ENCODE results near the gene DVL2.

The DVL2 gene

DNA sequence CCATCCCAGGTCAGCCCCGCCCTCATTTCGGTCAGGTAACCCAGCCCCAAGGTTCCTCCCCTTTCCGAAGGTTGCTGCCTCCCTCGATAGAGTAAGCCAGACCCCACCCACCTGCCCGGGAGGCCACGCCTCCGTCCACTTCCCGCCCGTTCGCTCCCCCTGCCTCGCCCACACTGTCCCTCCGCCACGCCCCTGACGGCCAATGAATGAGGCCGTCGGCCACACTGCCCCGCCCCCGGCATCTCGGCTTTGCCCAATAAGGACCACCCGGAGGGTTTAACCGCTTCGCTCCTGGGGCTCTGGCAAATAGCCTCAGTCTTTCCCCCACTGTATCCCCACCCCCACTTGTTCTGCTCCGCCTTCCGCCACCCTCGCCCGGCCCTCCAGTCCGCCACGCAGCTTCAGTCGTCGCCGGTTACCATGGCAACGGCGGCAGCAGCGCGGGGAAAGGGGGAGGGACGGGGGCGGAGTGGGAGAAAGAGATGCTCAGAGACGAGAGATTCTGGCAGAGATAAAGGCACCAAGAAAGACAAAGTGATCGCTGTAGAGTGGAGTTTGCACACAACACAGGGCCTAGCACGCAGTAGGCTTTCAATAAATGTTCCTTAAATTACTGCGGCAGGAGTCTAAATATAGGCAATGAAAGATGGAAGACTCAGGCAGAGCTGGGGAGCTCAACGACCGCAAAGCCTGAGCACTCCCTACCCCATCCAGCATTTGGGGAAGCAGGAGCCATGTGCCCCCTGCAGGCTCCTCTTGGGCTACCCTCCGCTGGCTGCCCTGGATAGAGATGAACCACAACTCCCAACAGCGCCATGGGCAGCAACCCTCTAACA, 19.8 kb downstream of the DVL2 start:
- peak; percentile 87 for ATAC-seq
- TF ChIP-seq PPARA (CRISPR knock-in tag; IDR thresholded peaks at IDR 0.05; ENCODE audit: borderline replicate concordance): no peak
- TF ChIP-seq ESRRG (CRISPR knock-in tag; IDR thresholded peaks at IDR 0.05): no peak
- TF ChIP-seq, protein P1, sequence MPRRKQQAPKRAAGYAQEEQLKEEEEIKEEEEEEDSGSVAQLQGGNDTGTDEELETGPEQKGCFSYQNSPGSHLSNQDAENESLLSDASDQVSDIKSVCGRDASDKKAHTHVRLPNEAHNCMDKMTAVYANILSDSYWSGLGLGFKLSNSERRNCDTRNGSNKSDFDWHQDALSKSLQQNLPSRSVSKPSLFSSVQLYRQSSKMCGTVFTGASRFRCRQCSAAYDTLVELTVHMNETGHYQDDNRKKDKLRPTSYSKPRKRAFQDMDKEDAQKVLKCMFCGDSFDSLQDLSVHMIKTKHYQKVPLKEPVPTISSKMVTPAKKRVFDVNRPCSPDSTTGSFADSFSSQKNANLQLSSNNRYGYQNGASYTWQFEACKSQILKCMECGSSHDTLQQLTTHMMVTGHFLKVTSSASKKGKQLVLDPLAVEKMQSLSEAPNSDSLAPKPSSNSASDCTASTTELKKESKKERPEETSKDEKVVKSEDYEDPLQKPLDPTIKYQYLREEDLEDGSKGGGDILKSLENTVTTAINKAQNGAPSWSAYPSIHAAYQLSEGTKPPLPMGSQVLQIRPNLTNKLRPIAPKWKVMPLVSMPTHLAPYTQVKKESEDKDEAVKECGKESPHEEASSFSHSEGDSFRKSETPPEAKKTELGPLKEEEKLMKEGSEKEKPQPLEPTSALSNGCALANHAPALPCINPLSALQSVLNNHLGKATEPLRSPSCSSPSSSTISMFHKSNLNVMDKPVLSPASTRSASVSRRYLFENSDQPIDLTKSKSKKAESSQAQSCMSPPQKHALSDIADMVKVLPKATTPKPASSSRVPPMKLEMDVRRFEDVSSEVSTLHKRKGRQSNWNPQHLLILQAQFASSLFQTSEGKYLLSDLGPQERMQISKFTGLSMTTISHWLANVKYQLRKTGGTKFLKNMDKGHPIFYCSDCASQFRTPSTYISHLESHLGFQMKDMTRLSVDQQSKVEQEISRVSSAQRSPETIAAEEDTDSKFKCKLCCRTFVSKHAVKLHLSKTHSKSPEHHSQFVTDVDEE (CRISPR knock-in tag; IDR thresholded peaks at IDR 0.05): no peak
- TF ChIP-seq, protein P2, sequence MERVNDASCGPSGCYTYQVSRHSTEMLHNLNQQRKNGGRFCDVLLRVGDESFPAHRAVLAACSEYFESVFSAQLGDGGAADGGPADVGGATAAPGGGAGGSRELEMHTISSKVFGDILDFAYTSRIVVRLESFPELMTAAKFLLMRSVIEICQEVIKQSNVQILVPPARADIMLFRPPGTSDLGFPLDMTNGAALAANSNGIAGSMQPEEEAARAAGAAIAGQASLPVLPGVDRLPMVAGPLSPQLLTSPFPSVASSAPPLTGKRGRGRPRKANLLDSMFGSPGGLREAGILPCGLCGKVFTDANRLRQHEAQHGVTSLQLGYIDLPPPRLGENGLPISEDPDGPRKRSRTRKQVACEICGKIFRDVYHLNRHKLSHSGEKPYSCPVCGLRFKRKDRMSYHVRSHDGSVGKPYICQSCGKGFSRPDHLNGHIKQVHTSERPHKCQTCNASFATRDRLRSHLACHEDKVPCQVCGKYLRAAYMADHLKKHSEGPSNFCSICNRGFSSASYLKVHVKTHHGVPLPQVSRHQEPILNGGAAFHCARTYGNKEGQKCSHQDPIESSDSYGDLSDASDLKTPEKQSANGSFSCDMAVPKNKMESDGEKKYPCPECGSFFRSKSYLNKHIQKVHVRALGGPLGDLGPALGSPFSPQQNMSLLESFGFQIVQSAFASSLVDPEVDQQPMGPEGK (CRISPR knock-in tag; IDR thresholded peaks at IDR 0.05; ENCODE audit: borderline replicate concordance): no peak
- TF ChIP-seq ZFP3 (CRISPR knock-in tag; IDR thresholded peaks at IDR 0.05): no peak
- no peak for TF ChIP-seq ZFP30 (CRISPR knock-in tag; IDR thresholded peaks at IDR 0.05)
- no peak for TF ChIP-seq ZNF70 (CRISPR knock-in tag; IDR thresholded peaks at IDR 0.05)
- TF ChIP-seq, protein P3, sequence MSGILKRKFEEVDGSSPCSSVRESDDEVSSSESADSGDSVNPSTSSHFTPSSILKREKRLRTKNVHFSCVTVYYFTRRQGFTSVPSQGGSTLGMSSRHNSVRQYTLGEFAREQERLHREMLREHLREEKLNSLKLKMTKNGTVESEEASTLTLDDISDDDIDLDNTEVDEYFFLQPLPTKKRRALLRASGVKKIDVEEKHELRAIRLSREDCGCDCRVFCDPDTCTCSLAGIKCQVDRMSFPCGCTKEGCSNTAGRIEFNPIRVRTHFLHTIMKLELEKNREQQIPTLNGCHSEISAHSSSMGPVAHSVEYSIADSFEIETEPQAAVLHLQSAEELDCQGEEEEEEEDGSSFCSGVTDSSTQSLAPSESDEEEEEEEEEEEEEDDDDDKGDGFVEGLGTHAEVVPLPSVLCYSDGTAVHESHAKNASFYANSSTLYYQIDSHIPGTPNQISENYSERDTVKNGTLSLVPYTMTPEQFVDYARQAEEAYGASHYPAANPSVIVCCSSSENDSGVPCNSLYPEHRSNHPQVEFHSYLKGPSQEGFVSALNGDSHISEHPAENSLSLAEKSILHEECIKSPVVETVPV (CRISPR knock-in tag; IDR thresholded peaks at IDR 0.05): no peak
- no peak for TF ChIP-seq TOX (CRISPR knock-in tag; IDR thresholded peaks at IDR 0.05; ENCODE audit: borderline replicate concordance)
- TF ChIP-seq, protein P4, sequence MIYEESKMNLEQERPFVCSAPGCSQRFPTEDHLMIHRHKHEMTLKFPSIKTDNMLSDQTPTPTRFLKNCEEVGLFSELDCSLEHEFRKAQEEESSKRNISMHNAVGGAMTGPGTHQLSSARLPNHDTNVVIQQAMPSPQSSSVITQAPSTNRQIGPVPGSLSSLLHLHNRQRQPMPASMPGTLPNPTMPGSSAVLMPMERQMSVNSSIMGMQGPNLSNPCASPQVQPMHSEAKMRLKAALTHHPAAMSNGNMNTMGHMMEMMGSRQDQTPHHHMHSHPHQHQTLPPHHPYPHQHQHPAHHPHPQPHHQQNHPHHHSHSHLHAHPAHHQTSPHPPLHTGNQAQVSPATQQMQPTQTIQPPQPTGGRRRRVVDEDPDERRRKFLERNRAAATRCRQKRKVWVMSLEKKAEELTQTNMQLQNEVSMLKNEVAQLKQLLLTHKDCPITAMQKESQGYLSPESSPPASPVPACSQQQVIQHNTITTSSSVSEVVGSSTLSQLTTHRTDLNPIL (CRISPR knock-in tag; IDR thresholded peaks at IDR 0.05; ENCODE audit: low read depth): no peak
- no peak for TF ChIP-seq RARB (CRISPR knock-in tag; IDR thresholded peaks at IDR 0.05)
- TF ChIP-seq BACH2 (CRISPR knock-in tag; IDR thresholded peaks at IDR 0.05; ENCODE audit: borderline replicate concordance): no peak

DNA sequence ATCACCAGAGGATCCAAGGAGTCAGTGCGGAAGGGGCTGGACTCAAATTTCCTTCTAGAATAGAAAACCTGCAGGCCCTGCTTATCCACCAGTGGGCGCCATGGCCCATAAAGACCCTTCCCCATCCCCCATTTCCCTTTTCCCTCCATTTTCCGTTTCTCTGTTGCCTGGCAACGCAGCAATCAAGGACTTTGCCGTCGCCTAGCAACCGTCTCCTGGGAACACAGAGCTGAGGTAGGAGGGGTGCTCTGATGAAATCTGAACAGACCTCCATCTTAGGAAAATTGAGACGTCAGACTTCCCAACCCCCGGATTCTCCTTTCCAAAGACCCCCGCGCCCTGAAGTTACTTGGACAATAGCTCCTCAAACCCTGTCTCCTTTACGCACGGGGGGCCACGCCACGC, 20.4 kb downstream of the DVL2 start:
- ATAC-seq: no peak

More for the DNA sequence above, 20.4 kb downstream of the DVL2 start:
- TF ChIP-seq, protein P5, sequence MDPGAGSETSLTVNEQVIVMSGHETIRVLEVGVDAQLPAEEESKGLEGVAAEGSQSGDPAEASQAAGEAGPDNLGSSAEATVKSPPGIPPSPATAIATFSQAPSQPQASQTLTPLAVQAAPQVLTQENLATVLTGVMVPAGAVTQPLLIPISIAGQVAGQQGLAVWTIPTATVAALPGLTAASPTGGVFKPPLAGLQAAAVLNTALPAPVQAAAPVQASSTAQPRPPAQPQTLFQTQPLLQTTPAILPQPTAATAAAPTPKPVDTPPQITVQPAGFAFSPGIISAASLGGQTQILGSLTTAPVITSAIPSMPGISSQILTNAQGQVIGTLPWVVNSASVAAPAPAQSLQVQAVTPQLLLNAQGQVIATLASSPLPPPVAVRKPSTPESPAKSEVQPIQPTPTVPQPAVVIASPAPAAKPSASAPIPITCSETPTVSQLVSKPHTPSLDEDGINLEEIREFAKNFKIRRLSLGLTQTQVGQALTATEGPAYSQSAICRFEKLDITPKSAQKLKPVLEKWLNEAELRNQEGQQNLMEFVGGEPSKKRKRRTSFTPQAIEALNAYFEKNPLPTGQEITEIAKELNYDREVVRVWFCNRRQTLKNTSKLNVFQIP (CRISPR knock-in tag; IDR thresholded peaks at IDR 0.05; ENCODE audit: borderline replicate concordance, low read depth): no peak
- TF ChIP-seq CSDC2 (CRISPR knock-in tag; IDR thresholded peaks at IDR 0.05): no peak
- TF ChIP-seq ZNF8 (CRISPR knock-in tag; IDR thresholded peaks at IDR 0.05): no peak
- TF ChIP-seq PPARA (CRISPR knock-in tag; IDR thresholded peaks at IDR 0.05; ENCODE audit: borderline replicate concordance): no peak
- TF ChIP-seq ZFP30 (CRISPR knock-in tag; IDR thresholded peaks at IDR 0.05): no peak
- no peak for TF ChIP-seq ISL1 (CRISPR knock-in tag; IDR thresholded peaks at IDR 0.05)
- TF ChIP-seq, protein P2 (CRISPR knock-in tag; IDR thresholded peaks at IDR 0.05; ENCODE audit: borderline replicate concordance): no peak
- no peak for TF ChIP-seq RARB (CRISPR knock-in tag; IDR thresholded peaks at IDR 0.05)
- TF ChIP-seq ARNTL (CRISPR knock-in tag; IDR thresholded peaks at IDR 0.05; ENCODE audit: borderline replicate concordance, low read depth): no peak
- no peak for TF ChIP-seq TOX (CRISPR knock-in tag; IDR thresholded peaks at IDR 0.05; ENCODE audit: borderline replicate concordance)
- TF ChIP-seq, protein P4 (CRISPR knock-in tag; IDR thresholded peaks at IDR 0.05; ENCODE audit: low read depth): no peak
- TF ChIP-seq, protein P1 (CRISPR knock-in tag; IDR thresholded peaks at IDR 0.05): no peak
- TF ChIP-seq ZFP3 (CRISPR knock-in tag; IDR thresholded peaks at IDR 0.05): no peak
- TF ChIP-seq, protein P3 (CRISPR knock-in tag; IDR thresholded peaks at IDR 0.05): no peak
- no peak for TF ChIP-seq ESRRG (CRISPR knock-in tag; IDR thresholded peaks at IDR 0.05)
- no peak for TF ChIP-seq TCF4 (CRISPR knock-in tag; IDR thresholded peaks at IDR 0.05; ENCODE audit: borderline replicate concordance)
